Liver (tissue), 3 donors: ENCODE results near the gene CBX2.

Experiments
- EGR1 ChIP-seq, 2 donors: IDR thresholded peaks; 2 replicates each; pipeline ENCODE4 v1.6.1; 2016 to 2018; ENCODE audit warnings: antibody characterized with exemption in 2 of 2, low read depth in 2 of 2
- FOXA1 ChIP-seq: IDR thresholded peaks from 2 replicates; pipeline ENCODE4 v1.6.1; 2016; ENCODE audit warnings: antibody characterized with exemption
- GABPA ChIP-seq, 2 donors: IDR thresholded peaks in 1 of 2; conservative IDR thresholded peaks in 1 of 2; 2 replicates each; pipeline ENCODE4 v1.6.1; 2016; ENCODE audit warnings: antibody characterized with exemption in 2 of 2, mild to moderate bottlenecking in 1 of 2, moderate library complexity in 1 of 2
- JUND ChIP-seq, 2 donors: IDR thresholded peaks; 2 replicates each; pipeline ENCODE4 v1.6.1; 2016; ENCODE audit warnings: antibody characterized with exemption in 2 of 2
- RAD21 ChIP-seq, 2 donors: IDR thresholded peaks; 2 replicates each; pipeline ENCODE4 v1.6.1; 2016; ENCODE audit warnings: antibody characterized with exemption in 2 of 2, mild to moderate bottlenecking in 2 of 2
- RXRA ChIP-seq, 2 donors: IDR thresholded peaks; 2 replicates each; pipeline ENCODE4 v1.6.1; 2017 to 2018; ENCODE audit warnings: antibody characterized with exemption in 2 of 2, mild to moderate bottlenecking in 1 of 2
- SP1 ChIP-seq: IDR thresholded peaks from 2 replicates; pipeline ENCODE4 v1.6.1; 2018; ENCODE audit warnings: antibody characterized with exemption, mild to moderate bottlenecking
- TAF1 ChIP-seq: conservative IDR thresholded peaks from 2 replicates; pipeline ENCODE4 v1.6.1; 2016; ENCODE audit warnings: antibody characterized with exemption, mild to moderate bottlenecking
- YY1 ChIP-seq: IDR thresholded peaks from 2 replicates; pipeline ENCODE4 v1.6.1; 2016; ENCODE audit warnings: antibody characterized with exemption, mild to moderate bottlenecking
- TF ChIP-seq, protein P1 (sequence below): fragments of 150-350 bp; IDR thresholded peaks from 2 replicates; pipeline ENCODE4 v1.5.1; 2017; ENCODE audit warnings: improper control_type of control experiment, low read depth, low read length; ENCODE audit not compliant: missing input control
- TF ChIP-seq, protein P2 (sequence below): IDR thresholded peaks from 2 replicates; pipeline ENCODE4 v1.6.1; 2016; ENCODE audit warnings: antibody characterized with exemption, mild to moderate bottlenecking
- TF ChIP-seq, protein P3 (sequence below): IDR thresholded peaks from 2 replicates; pipeline ENCODE4 v1.6.1; 2016; ENCODE audit warnings: antibody characterized with exemption
- TF ChIP-seq, protein P4 (sequence below): IDR thresholded peaks from 2 replicates; pipeline ENCODE4 v1.6.1; 2016; ENCODE audit warnings: antibody characterized with exemption
- TF ChIP-seq, protein P5 (sequence below): IDR thresholded peaks from 2 replicates; pipeline ENCODE4 v1.6.1; 2016; ENCODE audit warnings: antibody characterized with exemption
- donor health status: healthy.
- donor health status: healthy.

DNA sequence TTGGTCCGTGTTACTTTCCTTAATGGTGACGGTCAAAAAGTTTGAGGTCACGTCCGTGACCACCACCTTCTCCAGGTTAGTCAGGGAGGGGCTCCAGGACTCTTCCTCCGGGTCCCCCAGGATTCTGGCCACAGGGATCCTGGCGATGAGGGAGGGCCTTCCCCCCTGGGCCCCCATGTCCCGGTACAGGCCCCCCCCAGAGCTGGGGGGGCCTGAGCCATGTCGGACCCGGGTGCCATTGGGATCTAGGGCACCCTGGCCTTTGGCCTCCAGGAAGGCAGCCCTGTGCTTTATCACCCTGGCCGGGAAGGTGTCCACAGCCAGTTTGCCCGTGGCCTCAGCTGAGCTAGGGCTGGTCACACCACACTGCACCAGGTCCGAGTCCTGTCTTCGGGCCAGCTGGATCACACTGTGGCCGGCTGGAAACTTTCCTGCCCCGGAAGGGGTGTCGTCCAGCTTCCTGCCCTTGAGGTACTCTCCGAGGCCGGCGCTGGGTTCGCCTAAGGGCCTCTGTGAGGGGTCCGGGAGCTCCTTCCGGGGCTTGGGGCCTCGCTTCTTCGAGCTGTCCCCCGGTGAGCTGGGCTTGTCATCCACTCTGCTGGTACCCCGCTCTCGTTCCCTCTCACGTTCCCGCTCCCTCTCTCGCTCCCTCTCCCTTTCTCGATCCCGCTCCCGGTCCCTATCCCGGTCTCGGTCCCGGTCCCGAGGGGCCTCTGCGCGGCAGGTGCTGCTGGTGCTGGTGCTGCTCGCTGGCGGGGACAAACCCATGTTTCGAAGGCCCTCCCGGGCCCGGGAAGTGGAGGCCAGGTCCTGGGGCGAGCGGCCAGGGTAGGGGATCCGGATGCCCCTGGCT, 16.9 kb downstream of the CBX2 start:
- TF ChIP-seq TAF1 (no peak), GABPA (IDR thresholded peaks at IDR 0.05 in 1 of 2, conservative IDR thresholded peaks at IDR 0.05 in 1 of 2) (no peak), EGR1 (IDR thresholded peaks at IDR 0.05; ENCODE audit: low read depth in 2 of 2) (no peak), JUND (IDR thresholded peaks at IDR 0.05) (no peak), YY1 (no peak), FOXA1 (no peak), SP1 (no peak), RXRA (IDR thresholded peaks at IDR 0.05) (no peak), RAD21 (IDR thresholded peaks at IDR 0.05) (no peak)
- TF ChIP-seq, protein P1, sequence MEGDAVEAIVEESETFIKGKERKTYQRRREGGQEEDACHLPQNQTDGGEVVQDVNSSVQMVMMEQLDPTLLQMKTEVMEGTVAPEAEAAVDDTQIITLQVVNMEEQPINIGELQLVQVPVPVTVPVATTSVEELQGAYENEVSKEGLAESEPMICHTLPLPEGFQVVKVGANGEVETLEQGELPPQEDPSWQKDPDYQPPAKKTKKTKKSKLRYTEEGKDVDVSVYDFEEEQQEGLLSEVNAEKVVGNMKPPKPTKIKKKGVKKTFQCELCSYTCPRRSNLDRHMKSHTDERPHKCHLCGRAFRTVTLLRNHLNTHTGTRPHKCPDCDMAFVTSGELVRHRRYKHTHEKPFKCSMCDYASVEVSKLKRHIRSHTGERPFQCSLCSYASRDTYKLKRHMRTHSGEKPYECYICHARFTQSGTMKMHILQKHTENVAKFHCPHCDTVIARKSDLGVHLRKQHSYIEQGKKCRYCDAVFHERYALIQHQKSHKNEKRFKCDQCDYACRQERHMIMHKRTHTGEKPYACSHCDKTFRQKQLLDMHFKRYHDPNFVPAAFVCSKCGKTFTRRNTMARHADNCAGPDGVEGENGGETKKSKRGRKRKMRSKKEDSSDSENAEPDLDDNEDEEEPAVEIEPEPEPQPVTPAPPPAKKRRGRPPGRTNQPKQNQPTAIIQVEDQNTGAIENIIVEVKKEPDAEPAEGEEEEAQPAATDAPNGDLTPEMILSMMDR, result no peak
- TF ChIP-seq, protein P2, sequence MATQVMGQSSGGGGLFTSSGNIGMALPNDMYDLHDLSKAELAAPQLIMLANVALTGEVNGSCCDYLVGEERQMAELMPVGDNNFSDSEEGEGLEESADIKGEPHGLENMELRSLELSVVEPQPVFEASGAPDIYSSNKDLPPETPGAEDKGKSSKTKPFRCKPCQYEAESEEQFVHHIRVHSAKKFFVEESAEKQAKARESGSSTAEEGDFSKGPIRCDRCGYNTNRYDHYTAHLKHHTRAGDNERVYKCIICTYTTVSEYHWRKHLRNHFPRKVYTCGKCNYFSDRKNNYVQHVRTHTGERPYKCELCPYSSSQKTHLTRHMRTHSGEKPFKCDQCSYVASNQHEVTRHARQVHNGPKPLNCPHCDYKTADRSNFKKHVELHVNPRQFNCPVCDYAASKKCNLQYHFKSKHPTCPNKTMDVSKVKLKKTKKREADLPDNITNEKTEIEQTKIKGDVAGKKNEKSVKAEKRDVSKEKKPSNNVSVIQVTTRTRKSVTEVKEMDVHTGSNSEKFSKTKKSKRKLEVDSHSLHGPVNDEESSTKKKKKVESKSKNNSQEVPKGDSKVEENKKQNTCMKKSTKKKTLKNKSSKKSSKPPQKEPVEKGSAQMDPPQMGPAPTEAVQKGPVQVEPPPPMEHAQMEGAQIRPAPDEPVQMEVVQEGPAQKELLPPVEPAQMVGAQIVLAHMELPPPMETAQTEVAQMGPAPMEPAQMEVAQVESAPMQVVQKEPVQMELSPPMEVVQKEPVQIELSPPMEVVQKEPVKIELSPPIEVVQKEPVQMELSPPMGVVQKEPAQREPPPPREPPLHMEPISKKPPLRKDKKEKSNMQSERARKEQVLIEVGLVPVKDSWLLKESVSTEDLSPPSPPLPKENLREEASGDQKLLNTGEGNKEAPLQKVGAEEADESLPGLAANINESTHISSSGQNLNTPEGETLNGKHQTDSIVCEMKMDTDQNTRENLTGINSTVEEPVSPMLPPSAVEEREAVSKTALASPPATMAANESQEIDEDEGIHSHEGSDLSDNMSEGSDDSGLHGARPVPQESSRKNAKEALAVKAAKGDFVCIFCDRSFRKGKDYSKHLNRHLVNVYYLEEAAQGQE, result no peak
- TF ChIP-seq, protein P3, sequence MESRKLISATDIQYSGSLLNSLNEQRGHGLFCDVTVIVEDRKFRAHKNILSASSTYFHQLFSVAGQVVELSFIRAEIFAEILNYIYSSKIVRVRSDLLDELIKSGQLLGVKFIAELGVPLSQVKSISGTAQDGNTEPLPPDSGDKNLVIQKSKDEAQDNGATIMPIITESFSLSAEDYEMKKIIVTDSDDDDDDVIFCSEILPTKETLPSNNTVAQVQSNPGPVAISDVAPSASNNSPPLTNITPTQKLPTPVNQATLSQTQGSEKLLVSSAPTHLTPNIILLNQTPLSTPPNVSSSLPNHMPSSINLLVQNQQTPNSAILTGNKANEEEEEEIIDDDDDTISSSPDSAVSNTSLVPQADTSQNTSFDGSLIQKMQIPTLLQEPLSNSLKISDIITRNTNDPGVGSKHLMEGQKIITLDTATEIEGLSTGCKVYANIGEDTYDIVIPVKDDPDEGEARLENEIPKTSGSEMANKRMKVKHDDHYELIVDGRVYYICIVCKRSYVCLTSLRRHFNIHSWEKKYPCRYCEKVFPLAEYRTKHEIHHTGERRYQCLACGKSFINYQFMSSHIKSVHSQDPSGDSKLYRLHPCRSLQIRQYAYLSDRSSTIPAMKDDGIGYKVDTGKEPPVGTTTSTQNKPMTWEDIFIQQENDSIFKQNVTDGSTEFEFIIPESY, result no peak
- TF ChIP-seq, protein P4, sequence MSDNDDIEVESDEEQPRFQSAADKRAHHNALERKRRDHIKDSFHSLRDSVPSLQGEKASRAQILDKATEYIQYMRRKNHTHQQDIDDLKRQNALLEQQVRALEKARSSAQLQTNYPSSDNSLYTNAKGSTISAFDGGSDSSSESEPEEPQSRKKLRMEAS, result no peak
- TF ChIP-seq, protein P5, sequence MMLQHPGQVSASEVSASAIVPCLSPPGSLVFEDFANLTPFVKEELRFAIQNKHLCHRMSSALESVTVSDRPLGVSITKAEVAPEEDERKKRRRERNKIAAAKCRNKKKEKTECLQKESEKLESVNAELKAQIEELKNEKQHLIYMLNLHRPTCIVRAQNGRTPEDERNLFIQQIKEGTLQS, result no peak
